K562 (cell line): Measurements from ENCODE around the gene PIANP. TPM values are rescaled to one million over a fixed set of nuclear protein-coding genes. Genes with fewer than 3 reads are reported as not detected.

Experiments
- ATAC-seq: fragments of 200-7000 bp; cut with Tn5 transposase; 3 replicates; pipeline ENCODE4 v1.9.1; 2020; ENCODE audit warnings: moderate library complexity
- BruUV-seq: library from RNA; stranded (reverse); fragments of 400-500 nt; replicated peaks from 2 replicates; lab custom pipeline; 2021; lab: Mats Ljungman, UMichigan
- CTCF ChIA-PET: fragments of 300-600 bp; formaldehyde crosslinking; extraction: SDS; loops from one replicate; lab custom pipeline; 2021; ENCODE audit warnings: low intra/inter-chr PET ratio; lab: Yijun Ruan, JAX
- POLR2A ChIA-PET: fragments of 300-600, 350-650 bp; sonication (Branson Sonifier 250); formaldehyde crosslinking; extraction: SDS; loops from one replicate; lab custom pipeline; 2021; ENCODE audit warnings: antibody characterized with exemption, inconsistent platforms; lab: Yijun Ruan, JAX
- DNase-seq, 4 experiments: peaks; one replicate each; pipeline versions ENCODE4 v3.0.0 to v3.0.0-alpha.2; 2011 to 2018; ENCODE audit warnings: low spot score in 3 of 4, mixed read lengths in 3 of 4; ENCODE audit errors: extremely low read depth in 1 of 4
- FAIRE-seq: peaks from 2 replicates; lab custom pipeline; 2011; peaks lifted over from hg19 to GRCh38; lab: Jason Lieb, UNC
- H2AFZ ChIP-seq: 2 replicates; pipeline ENCODE4 v1.6.0; 2011; ENCODE audit warnings: low read depth, low read length, control low read depth, inconsistent platforms
- H3K27ac ChIP-seq: fragments of 200-600 bp; 3 replicates; pipeline ENCODE4 v1.8.0; 2011; ENCODE audit warnings: low read depth, mild to moderate bottlenecking, control low read depth, inconsistent platforms, low read length, moderate library complexity, mixed read lengths; ENCODE audit errors: extremely low read depth
- H3K27me3 ChIP-seq, 2 experiments: fragments of 300-600 bp in 1 of 2; 2 replicates in 1 of 2; 3 replicates in 1 of 2; pipeline versions ENCODE4 v1.6.0 to v1.8.0; 2011; ENCODE audit warnings: inconsistent platforms in 2 of 2, low read length in 2 of 2, mild to moderate bottlenecking in 1 of 2, mixed read lengths in 1 of 2, moderate library complexity in 1 of 2; ENCODE audit not compliant: control insufficient read depth in 2 of 2, insufficient read depth in 2 of 2
- H3K36me3 ChIP-seq: fragments of 300-600 bp; 3 replicates; pipeline ENCODE4 v1.8.0; 2011; ENCODE audit warnings: mild to moderate bottlenecking, low read length, inconsistent platforms; ENCODE audit not compliant: control insufficient read depth, insufficient read depth
- H3K4me1 ChIP-seq, 2 experiments: fragments of 200-600 bp in 1 of 2; replicated peaks in 1 of 2; 2 replicates in 1 of 2; 3 replicates in 1 of 2; pipeline versions ENCODE4 v1.5.1 to v1.8.0; 2011; ENCODE audit warnings: inconsistent platforms in 2 of 2, low read length in 2 of 2, mild to moderate bottlenecking in 1 of 2, mixed read lengths in 1 of 2, moderate library complexity in 1 of 2; ENCODE audit not compliant: control insufficient read depth in 2 of 2, insufficient read depth in 2 of 2
- H3K4me2 ChIP-seq: 2 replicates; pipeline ENCODE4 v1.6.1; 2011; ENCODE audit warnings: low read length, control low read depth, inconsistent platforms, mixed read lengths; ENCODE audit not compliant: insufficient read depth
- H3K4me3 ChIP-seq: fragments of 200-600 bp; sonication (generic), shearing (Covaris generic); 2 replicates; pipeline ENCODE4 v1.5.1; 2016; ENCODE audit warnings: control low read depth, inconsistent platforms
- H3K79me2 ChIP-seq: fragments of 200-600 bp; 3 replicates; pipeline ENCODE4 v1.8.0; 2011; ENCODE audit warnings: low read length, inconsistent platforms; ENCODE audit not compliant: control insufficient read depth, insufficient read depth
- H3K9ac ChIP-seq, 2 experiments: 2 replicates each; pipeline versions ENCODE4 v1.6.0 to v1.6.1; 2011; ENCODE audit warnings: low read depth in 2 of 2, low read length in 2 of 2, control low read depth in 1 of 2, inconsistent platforms in 1 of 2, mild to moderate bottlenecking in 1 of 2, mixed read lengths in 1 of 2; ENCODE audit not compliant: insufficient read depth in 1 of 2
- H3K9me1 ChIP-seq: one replicate; pipeline ENCODE4 v1.6.0; 2011; ENCODE audit warnings: inconsistent platforms, mild to moderate bottlenecking, low read length, moderate library complexity; ENCODE audit not compliant: control insufficient read depth, insufficient read depth
- H3K9me3 ChIP-seq: replicated peaks from 2 replicates; pipeline ENCODE4 v1.5.1; 2011; ENCODE audit warnings: low read depth, low read length, inconsistent platforms; ENCODE audit not compliant: control insufficient read depth, insufficient read depth
- H4K20me1 ChIP-seq: replicated peaks from 2 replicates; pipeline ENCODE4 v1.6.1; 2011; ENCODE audit warnings: low read length, inconsistent platforms, mixed read lengths; ENCODE audit not compliant: control insufficient read depth, insufficient read depth
- CHD4 ChIP-seq: fragments of 200-600 bp; sonication (generic); IDR thresholded peaks from 3 replicates; pipeline ENCODE4 v1.6.1; 2012; ENCODE audit warnings: low read depth, mild to moderate bottlenecking, mixed read lengths, low read length, inconsistent platforms; ENCODE audit not compliant: insufficient read depth, insufficient replicate concordance, poor library complexity, severe bottlenecking
- CTCFL ChIP-seq: IDR thresholded peaks from 2 replicates; pipeline ENCODE4 v1.6.1; 2011; ENCODE audit warnings: borderline replicate concordance, low read depth, mild to moderate bottlenecking, moderate library complexity, low read length; ENCODE audit not compliant: insufficient read depth, poor library complexity, severe bottlenecking
- HSF4 ChIP-seq: fragments of 250-450 bp; sonication (Bioruptor Pico); IDR thresholded peaks from 2 replicates; pipeline ENCODE4 v2.1.2; 2022; ENCODE audit warnings: mild to moderate bottlenecking, moderate library complexity, borderline replicate concordance
- JUNB ChIP-seq: fragments of 450-650 bp; formaldehyde crosslinking; conservative IDR thresholded peaks from 2 replicates; pipeline ENCODE4 v1.4.0; 2020; ENCODE audit warnings: mild to moderate bottlenecking
- MBD1 ChIP-seq: fragments of 250-450 bp; sonication (Bioruptor Pico); IDR thresholded peaks from 2 replicates; pipeline ENCODE4 v1.8.0; 2022; ENCODE audit warnings: inconsistent platforms
- NCOA1 ChIP-seq: fragments of 450-650 bp; IDR thresholded peaks from 2 replicates; pipeline ENCODE4 v1.6.1; 2016; ENCODE audit warnings: low read depth
- NFXL1 ChIP-seq: fragments of 450-650 bp; formaldehyde crosslinking; IDR thresholded peaks from 2 replicates; pipeline ENCODE4 v1.4.0; 2021; ENCODE audit warnings: mild to moderate bottlenecking
- NFYB ChIP-seq: IDR thresholded peaks from 2 replicates; pipeline ENCODE4 v1.6.1; 2011; ENCODE audit warnings: mild to moderate bottlenecking, moderate library complexity; ENCODE audit not compliant: insufficient read length; ENCODE audit errors: extremely low read depth
- PML ChIP-seq: IDR thresholded peaks from 2 replicates; pipeline ENCODE4 v1.6.1; 2012; ENCODE audit warnings: low read length, inconsistent platforms
- TCF7L2 ChIP-seq: fragments of 150-350 bp; IDR thresholded peaks from 2 replicates; pipeline ENCODE4 v1.6.1; 2016; ENCODE audit warnings: low read depth, mild to moderate bottlenecking, low read length, moderate library complexity
- THAP12 ChIP-seq: fragments of 250-450 bp; sonication (Bioruptor Pico); IDR thresholded peaks from 2 replicates; pipeline ENCODE4 v1.9.0; 2021; ENCODE audit warnings: mild to moderate bottlenecking, inconsistent platforms
- VEZF1 ChIP-seq: fragments of 200-800 bp; sonication (Bioruptor generic); IDR thresholded peaks from 2 replicates; pipeline ENCODE4 v1.6.1; 2017; ENCODE audit warnings: missing genetic modification characterization, missing compliant biosample characterization
- WGBS: fragments of 100-300 bp; shearing (Covaris generic); methylation state at CpG from one replicate; pipeline ENCODE4 v1.1.6; 2016; ENCODE audit warnings: low coverage, mixed read lengths; ENCODE audit not compliant: insufficient coverage; ENCODE audit errors: missing lambda C conversion rate; 5-methylcytosine and 5-hydroxymethylcytosine counted together
- in situ Hi-C: fragments of 300-500 bp; cut with MboI; formaldehyde crosslinking; loops from 4 replicates; pipeline ENCODE4 v1.15.0; 2018; ENCODE audit warnings: inconsistent platforms, mixed read lengths
- intact Hi-C: fragments of 100-400 bp; cut with micrococcal nuclease; formaldehyde crosslinking; loops from 2 replicates; pipeline ENCODE4 v1.14.2; 2022
- polyA plus RNA-seq, 8 experiments: library from polyadenylated mRNA; depleted of rRNA in 4 of 8; stranded (reverse) in 5 of 8; unstranded in 3 of 8; fragments of >200 nt; fragmentation: Nextera tagmentation in 2 of 8; fragmentation: Illumina TruSeq in 1 of 8; extraction: Ambion mirVana in 2 of 8; extraction: Trizol in 1 of 8; gene quantifications; 2 replicates each; pipeline versions ENCODE4 v1.2.1 to v1.2.3, GENCODE V29; 2011 to 2014; ENCODE audit warnings: inconsistent platforms in 1 of 8, missing spikeins in 1 of 8
- total RNA-seq, 7 experiments: library from RNA; depleted of rRNA in 6 of 7; stranded (reverse); fragments of >200 nt in 6 of 7; fragmentation: Illumina TruSeq in 2 of 7; extraction: Trizol in 2 of 7; gene quantifications; 2 replicates each; pipeline versions ENCODE4 v1.2.1 to v1.2.3, GENCODE V29; 2011 to 2021; ENCODE audit warnings: low replicate concordance in 1 of 7
- TF ChIP-seq, protein P1 (sequence below): sonication (generic); formaldehyde crosslinking; IDR thresholded peaks from 2 replicates; pipeline ENCODE4 v1.8.1; 2022; ENCODE audit warnings: missing genetic modification reagents

Gene PIANP
- total and polyA plus RNA-seq, 9 of the 15 experiments (the other 6 are each of a cell fraction or from before 2014, with no cell fraction given) = 0.07 TPM; not detected in 8

- Histone ChIP-seq H3K27ac (no peak overlapping the region; the same call in 2 of the 3 replicates), H3K36me3 (peaks cover 35% of the 10 kb centered on the region; the same call in 2 of the 3 replicates), H3K9ac (no peak overlapping the region), H3K4me2 (no peak overlapping the region), H2AFZ (no peak overlapping the region), H3K27me3 (no peaks in the 10 kb centered on the region), H3K4me1 (peaks cover 0 to 12% of the 10 kb centered on the region in 2 experiments; a peak in 2 of 5 replicates), H3K9me1 (no peaks in the 10 kb centered on the region), H4K20me1 (no peaks in the 10 kb centered on the region), H3K9me3 (no peaks in the 10 kb centered on the region), H3K4me3 (no peak overlapping the region), H3K79me2 (peaks cover 11% of the 10 kb centered on the region)
- in situ Hi-C loops (no loop called here), intact Hi-C loops (no loop called here)
- POLR2A ChIA-PET = interaction anchor here (0.5 to 0.7 kb wide), 3 partner anchors 16 to 185 kb away, joined by 3 read pairs; no protein-coding TSS in a partner anchor
- WGBS = 100% methylated on average over 1 of the region's 2 CpGs
- FAIRE-seq = no peak
- BruUV-seq = no TSS peak
- CTCF ChIA-PET = no interaction called here
- no peak for DNase-seq
- ATAC-seq = no peak
- no peak for TF ChIP-seq HSF4 (CRISPR knock-in tag)
- no peak for TF ChIP-seq NFYB
- no peak for TF ChIP-seq PML
- TF ChIP-seq CHD4 = no peak
- no peak for TF ChIP-seq VEZF1 (CRISPR knock-in tag)
- TF ChIP-seq CTCFL = no peak
- TF ChIP-seq NCOA1 = no peak
- TF ChIP-seq NFXL1 = no peak
- TF ChIP-seq, protein P1, sequence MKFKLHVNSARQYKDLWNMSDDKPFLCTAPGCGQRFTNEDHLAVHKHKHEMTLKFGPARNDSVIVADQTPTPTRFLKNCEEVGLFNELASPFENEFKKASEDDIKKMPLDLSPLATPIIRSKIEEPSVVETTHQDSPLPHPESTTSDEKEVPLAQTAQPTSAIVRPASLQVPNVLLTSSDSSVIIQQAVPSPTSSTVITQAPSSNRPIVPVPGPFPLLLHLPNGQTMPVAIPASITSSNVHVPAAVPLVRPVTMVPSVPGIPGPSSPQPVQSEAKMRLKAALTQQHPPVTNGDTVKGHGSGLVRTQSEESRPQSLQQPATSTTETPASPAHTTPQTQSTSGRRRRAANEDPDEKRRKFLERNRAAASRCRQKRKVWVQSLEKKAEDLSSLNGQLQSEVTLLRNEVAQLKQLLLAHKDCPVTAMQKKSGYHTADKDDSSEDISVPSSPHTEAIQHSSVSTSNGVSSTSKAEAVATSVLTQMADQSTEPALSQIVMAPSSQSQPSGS = no peak
- no peak for TF ChIP-seq THAP12 (CRISPR knock-in tag)
- TF ChIP-seq JUNB = no peak
- no peak for TF ChIP-seq MBD1 (CRISPR knock-in tag)
- TF ChIP-seq TCF7L2 = no peak
Observed at GRCh38 chr12:6664902-6665301, 35.7 kb downstream of the PIANP start.
